Brain microvascular endothelial cell (primary cell): Measurements from ENCODE around the gene SLC6A7.

Experiments
- DNase-seq: peaks from one replicate; pipeline ENCODE4 v3.0.0-alpha.2; 2020
- H3K27ac ChIP-seq: fragments of 250-450 bp; sonication (Bioruptor Pico); 2 replicates; pipeline ENCODE4 v1.5.1; 2020; ENCODE audit warnings: mild to moderate bottlenecking, moderate library complexity
- H3K27me3 ChIP-seq: fragments of 250-450 bp; sonication (Bioruptor Pico); replicated peaks from 2 replicates; pipeline ENCODE4 v1.5.1; 2020; ENCODE audit warnings: mild to moderate bottlenecking
- H3K36me3 ChIP-seq: fragments of 250-450 bp; sonication (Bioruptor Pico); replicated peaks from 2 replicates; pipeline ENCODE4 v1.5.1; 2020; ENCODE audit warnings: mild to moderate bottlenecking
- H3K4me3 ChIP-seq: 2 replicates; pipeline ENCODE4 v1.5.1; 2011; ENCODE audit warnings: low read depth, mild to moderate bottlenecking, control low read depth, low read length, moderate library complexity
- CTCF ChIP-seq: IDR thresholded peaks from 2 replicates; pipeline ENCODE4 v1.5.1; 2011; ENCODE audit warnings: low read depth, mild to moderate bottlenecking, moderate library complexity, low read length, control low read depth, inconsistent platforms; ENCODE audit errors: missing control alignments
- in situ Hi-C: cut with HindIII; loops from 2 replicates; pipeline ENCODE4 v1.10.0; 2017; ENCODE audit warnings: low sequenced_read_pairs, low pct_ligation_motif_present

SLC6A7 gene

GRCh38 chr5:150219861-150220260, 30.0 kb downstream of the SLC6A7 start:
- no peak for DNase-seq
- H3K36me3 ChIP-seq = no peaks in the 10 kb centered on the region
- no peak overlapping the region for H3K27ac ChIP-seq
- TF ChIP-seq CTCF = no peak
- in situ Hi-C loops = no loop called here
- H3K27me3 ChIP-seq = no peaks in the 10 kb centered on the region
- H3K4me3 ChIP-seq = no peak overlapping the region

- in situ Hi-C loops = no loop called here
Measured at GRCh38 chr5:150221471-150221870, 31.6 kb downstream of the SLC6A7 start.

DNA sequence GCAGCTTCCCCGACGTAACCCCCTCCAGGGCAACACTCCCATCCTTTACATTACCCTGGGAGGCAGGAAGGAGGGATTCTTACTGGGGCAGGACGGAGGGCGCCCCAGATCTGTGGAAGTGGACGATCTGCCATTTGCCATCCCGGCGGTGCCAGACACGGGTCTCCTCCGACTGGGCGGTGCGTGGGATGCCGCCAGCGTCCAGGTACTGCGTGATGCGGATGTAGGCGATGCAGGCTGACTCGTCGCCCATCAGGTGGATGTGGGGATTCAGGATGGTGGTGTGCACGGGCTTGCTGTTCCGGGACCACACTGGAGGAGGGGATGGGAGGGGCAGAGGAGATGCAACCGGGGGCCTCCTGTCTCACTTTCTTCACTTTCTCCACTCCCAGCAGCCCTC, 33.0 kb downstream of the SLC6A7 start:
- Histone ChIP-seq H3K27me3 (no peaks in the 10 kb centered on the region), H3K36me3 (no peaks in the 10 kb centered on the region), H3K4me3 (no peak overlapping the region), H3K27ac (no peak overlapping the region)
- TF ChIP-seq CTCF = no peak
- in situ Hi-C loops = no loop called here
- no peak for DNase-seq

More at GRCh38 chr5:150221471-150221870, 31.6 kb downstream of the SLC6A7 start:
- DNase-seq = no peak
- Histone ChIP-seq H3K27ac (no peak overlapping the region), H3K36me3 (no peaks in the 10 kb centered on the region), H3K27me3 (no peaks in the 10 kb centered on the region), H3K4me3 (no peak overlapping the region)
- TF ChIP-seq CTCF = no peak

GRCh38 chr5:150223474-150223873, 33.6 kb downstream of the SLC6A7 start:
- no peaks in the 10 kb centered on the region for H3K36me3 ChIP-seq
- no peak overlapping the region for H3K4me3 ChIP-seq
- in situ Hi-C loops = no loop called here
- H3K27ac ChIP-seq = no peak overlapping the region
- no peaks in the 10 kb centered on the region for H3K27me3 ChIP-seq
- TF ChIP-seq CTCF = no peak
- DNase-seq = no peak

GRCh38 chr5:150224483-150225027, 34.7 kb downstream of the SLC6A7 start:
- Histone ChIP-seq H3K4me3 (no peak overlapping the region), H3K36me3 (no peaks in the 10 kb centered on the region), H3K27ac (no peak overlapping the region), H3K27me3 (no peaks in the 10 kb centered on the region)
- in situ Hi-C loops = no loop called here
- DNase-seq = no peak
- TF ChIP-seq CTCF = no peak

DNA sequence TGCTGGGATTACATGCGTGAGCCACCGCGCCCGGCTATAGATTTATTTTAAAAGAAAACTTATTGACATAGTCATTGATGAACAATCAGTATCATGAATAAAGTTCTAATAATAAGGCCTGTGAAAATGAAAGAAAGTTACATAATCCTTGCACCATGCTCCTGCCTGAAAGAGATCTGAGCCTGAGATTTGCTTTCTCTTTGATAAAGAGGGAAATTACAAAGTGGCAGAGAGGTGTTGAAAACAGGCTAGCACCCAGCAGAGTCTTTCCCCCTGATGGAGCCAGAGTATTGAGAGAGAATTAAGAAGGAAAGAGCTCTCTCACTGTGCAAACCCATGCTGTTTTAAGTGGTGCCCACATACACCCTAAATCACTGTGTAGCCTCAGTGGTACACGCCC, 37.2 kb downstream of the SLC6A7 start:
- H3K36me3 ChIP-seq = no peaks in the 10 kb centered on the region
- no peaks in the 10 kb centered on the region for H3K27me3 ChIP-seq
- no peak for TF ChIP-seq CTCF
- no peak for DNase-seq
- H3K27ac ChIP-seq = no peak overlapping the region
- in situ Hi-C loops = no loop called here
- H3K4me3 ChIP-seq = no peak overlapping the region
